HFF-Myc (cell line): Measurements from ENCODE around the gene HES5.
A peak's percentile ranks its signal among the peaks of the same experiment; 100 is the strongest.

Source experiments
- DNase-seq: peaks from one replicate; pipeline ENCODE4 v3.0.0-alpha.2; 2011; ENCODE audit warnings: low read depth; ENCODE audit errors: extremely low read depth
- H3K4me3 ChIP-seq: replicated peaks from 2 replicates; pipeline ENCODE4 v1.5.1; 2011; ENCODE audit warnings: low read depth, mild to moderate bottlenecking, control low read depth, low read length
- TF ChIP-seq, protein P1 (sequence below): IDR thresholded peaks from 2 replicates; pipeline ENCODE4 v1.5.1; 2012; ENCODE audit warnings: mild to moderate bottlenecking, low read depth, low read length, control low read depth; ENCODE audit errors: missing control alignments

HES5 gene

DNA sequence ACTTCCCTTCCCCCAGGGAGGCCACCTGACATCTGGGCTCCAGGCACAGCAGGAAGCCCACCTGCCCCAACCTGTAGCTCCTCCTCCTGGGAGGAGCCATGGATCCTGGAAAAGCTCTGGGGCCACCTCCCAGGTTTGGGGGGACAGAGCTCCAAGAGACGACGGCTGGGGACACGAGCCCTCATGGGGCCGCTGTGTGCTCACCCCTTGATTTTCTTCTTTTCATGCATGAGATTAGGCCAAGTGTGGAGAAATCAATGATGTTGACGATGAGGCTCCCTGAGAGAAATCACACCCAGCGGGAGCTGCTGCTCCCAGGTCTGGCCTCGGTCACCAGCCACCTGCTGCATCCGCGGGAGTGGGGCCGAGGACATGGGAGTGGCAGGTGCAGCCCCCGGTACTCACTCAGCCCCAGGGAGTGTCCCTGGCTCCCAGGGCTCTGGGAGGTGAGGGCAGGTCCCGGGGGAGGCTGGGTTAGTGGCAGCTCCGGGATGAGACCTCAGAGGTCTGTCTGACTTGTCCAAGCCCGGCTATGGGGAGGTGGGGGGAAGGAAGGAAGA, 34.8 kb upstream of the HES5 start:
- TF ChIP-seq, protein P1, sequence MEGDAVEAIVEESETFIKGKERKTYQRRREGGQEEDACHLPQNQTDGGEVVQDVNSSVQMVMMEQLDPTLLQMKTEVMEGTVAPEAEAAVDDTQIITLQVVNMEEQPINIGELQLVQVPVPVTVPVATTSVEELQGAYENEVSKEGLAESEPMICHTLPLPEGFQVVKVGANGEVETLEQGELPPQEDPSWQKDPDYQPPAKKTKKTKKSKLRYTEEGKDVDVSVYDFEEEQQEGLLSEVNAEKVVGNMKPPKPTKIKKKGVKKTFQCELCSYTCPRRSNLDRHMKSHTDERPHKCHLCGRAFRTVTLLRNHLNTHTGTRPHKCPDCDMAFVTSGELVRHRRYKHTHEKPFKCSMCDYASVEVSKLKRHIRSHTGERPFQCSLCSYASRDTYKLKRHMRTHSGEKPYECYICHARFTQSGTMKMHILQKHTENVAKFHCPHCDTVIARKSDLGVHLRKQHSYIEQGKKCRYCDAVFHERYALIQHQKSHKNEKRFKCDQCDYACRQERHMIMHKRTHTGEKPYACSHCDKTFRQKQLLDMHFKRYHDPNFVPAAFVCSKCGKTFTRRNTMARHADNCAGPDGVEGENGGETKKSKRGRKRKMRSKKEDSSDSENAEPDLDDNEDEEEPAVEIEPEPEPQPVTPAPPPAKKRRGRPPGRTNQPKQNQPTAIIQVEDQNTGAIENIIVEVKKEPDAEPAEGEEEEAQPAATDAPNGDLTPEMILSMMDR = no peak
- no peak overlapping the region for H3K4me3 ChIP-seq
- no peak for DNase-seq

DNA sequence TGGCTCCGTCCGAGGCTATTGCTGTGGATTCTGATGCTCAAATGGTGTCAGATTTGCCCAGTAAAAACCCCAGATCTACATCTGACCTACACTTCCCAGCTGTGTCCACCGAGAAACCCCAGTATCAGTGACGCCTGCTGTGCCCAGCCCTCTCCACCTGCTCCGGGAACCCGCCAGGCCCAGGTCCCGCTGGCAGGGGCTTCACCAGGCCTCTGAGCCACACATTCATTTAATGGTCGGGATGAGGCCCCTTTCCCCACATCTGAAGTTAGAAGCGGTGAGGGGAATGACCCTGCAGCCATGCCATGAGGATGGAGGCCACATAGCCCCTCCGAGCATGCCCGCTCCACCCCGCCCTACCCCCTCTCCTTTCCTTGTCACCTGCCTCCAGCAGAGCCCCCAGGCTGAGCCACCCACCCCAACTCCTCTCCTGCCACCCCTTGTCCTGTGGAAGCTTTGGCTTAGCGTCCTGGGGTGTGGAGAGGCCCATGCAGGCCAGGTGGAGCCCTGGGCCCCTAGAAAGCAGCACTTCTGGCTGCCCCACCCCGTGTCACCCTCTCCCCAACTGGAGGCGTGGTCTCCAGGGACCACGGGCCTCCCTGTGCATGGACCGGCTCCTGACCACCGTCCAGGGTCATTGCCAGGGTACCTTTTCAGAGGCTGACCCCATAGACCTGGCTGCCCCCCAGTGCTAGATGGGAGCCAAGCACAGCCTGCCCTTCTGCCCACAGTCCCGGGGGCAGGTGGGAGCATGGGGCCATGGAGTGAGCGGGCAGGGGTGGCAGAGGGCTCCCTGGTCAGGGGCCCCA, 34.1 kb upstream of the HES5 start:
- H3K4me3 ChIP-seq = no peak overlapping the region
- DNase-seq = no peak
- TF ChIP-seq, protein P1 = no peak

DNA sequence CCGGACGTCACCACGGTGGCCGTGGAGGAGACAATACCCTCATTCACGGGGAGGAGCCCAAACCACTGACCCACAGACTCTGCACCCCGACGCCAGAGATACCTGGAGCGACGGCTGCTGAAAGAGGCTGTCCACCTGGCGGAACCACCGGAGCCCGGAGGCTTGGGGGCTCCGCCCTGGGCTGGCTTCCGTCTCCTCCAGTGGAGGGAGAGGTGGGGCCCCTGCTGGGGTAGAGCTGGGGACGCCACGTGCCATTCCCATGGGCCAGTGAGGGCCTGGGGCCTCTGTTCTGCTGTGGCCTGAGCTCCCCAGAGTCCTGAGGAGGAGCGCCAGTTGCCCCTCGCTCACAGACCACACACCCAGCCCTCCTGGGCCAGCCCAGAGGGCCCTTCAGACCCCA, 33.1 kb upstream of the HES5 start:
- DNase-seq = no peak
- H3K4me3 ChIP-seq = no peak overlapping the region
- TF ChIP-seq, protein P1 = no peak

DNA sequence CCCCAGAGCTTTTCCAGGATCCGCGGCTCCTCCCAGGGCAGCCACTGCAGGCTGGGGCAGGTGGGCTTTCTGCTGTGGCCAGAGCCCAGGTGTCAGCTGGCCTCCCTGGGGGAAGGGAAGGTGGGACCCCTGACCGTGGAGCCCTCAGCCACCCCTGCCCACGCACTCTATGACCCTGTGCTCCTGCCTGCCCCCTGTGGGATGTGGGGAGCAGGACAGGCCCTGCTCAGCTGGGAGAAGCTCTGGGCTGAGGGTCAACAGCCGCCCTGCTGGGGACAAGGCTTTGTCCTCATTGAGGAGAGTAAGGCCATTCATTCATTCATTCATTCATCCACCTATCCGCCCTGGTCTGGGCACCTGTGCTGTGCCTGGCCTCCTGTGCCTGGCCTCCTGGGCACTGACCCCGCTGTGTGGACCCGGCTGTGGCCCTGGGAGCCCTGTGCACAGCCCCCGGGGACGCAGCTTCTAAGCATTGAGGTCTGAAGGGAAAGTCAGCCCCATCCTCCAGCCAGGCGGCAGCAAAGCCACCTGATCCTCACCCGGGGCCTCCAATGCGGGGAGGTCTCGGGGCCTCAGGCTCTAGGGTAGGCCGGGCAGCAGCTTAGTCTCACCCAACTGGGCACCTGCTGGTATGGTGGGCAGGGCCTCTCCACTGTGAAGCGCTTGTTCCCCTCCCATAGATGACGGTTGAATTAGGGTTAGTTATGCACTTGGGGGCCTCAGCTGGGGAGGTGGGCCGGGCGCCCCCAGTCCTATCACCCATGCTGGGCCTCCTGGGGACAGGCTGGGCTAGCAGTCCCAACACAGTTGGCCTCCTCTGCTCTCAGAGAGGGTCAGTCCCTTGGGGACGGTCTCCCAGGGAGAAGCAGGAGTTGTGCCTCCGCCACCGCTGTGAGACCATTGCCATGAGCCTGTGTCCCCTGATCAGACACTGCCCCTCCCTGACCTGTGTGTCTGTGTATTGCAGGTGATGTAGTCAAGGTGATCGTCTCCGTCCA, 32.1 kb upstream of the HES5 start:
- TF ChIP-seq, protein P1 = peak; percentile 46
- no peak overlapping the region for H3K4me3 ChIP-seq
- no peak for DNase-seq

DNA sequence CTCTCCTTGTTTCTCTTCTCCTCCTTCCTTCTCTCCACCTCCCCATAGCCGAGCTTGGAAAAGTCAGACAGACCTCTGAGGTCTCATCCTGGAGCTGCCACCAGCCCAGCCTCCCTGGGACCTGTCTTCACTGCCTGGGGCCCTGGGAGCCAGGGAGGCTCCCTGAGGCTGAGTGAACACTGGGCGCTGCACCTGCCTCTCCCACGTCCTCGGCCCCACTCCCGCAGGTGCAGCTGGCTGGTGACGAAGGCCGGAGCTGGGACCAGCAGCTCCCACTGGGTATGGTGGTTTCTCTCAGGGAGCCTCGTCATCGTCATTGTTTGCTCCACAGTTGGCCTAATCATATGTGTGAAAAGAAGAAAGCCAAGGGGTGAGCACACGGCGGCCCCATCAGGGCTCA, 31.4 kb upstream of the HES5 start:
- H3K4me3 ChIP-seq = no peak overlapping the region
- no peak for DNase-seq
- TF ChIP-seq, protein P1 = no peak

DNA sequence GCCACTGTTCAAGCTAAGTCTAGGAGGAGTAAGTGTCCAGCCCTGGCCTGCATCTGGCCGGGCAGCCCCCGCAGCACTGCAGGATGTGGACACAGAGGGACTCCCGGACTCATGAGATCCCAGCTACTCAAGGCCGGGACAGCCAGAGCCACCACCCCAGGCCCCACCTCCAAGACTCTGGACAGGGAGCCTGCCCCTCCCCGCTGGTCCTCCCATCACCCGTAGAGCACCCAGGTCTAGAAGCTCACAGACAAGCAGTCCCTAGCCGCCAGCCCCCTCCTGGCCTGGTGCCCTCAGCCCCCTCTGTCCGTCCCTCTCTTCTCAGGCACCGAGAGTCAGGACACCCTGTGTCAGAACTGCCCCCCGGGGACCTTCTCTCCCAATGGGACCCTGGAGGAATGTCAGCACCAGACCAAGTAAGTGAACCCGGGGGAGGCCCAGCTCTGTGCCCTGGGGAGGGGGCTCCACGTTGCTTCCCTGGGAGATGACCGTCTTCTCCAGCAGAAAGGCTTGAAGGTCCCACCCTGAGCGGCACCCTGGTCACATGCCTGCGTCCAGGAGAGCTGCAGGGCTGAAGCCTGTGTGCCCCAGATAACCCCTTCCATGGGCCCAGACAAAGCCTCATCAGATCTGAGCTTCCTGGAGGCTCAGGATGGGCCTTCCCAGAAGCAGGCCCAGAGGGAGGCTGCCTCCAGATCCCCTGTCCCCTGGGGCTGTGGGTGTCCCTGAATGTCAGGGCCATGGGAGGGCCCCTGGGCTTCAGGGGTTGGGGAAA, 30.4 kb upstream of the HES5 start:
- no peak overlapping the region for H3K4me3 ChIP-seq
- no peak for DNase-seq
- TF ChIP-seq, protein P1 = no peak
